IPS DF 4.7 (cell line): Measurements from ENCODE around the gene ALAS1.

Experiments used
- DNase-seq: peaks from one replicate; pipeline ENCODE4 v3.0.0-alpha.2; 2013; ENCODE audit warnings: low spot score; ENCODE audit errors: extremely low read depth

The ALAS1 gene

GRCh38 chr3:52198643-52199608 lies 966 bp downstream of the ALAS1 start:
- no peak for DNase-seq

GRCh38 chr3:52200981-52201679 lies 3.2 kb downstream of the ALAS1 start:
- DNase-seq = no peak

- no peak for DNase-seq
Observed at GRCh38 chr3:52202384-52203077, 4.6 kb downstream of the ALAS1 start.

- no peak for DNase-seq
Observed at GRCh38 chr3:52203701-52204100, 5.7 kb downstream of the ALAS1 start.

- no peak for DNase-seq
Observed at GRCh38 chr3:52204337-52205073, 6.5 kb downstream of the ALAS1 start.

GRCh38 chr3:52205727-52206372 lies 7.9 kb downstream of the ALAS1 start:
- DNase-seq = no peak

GRCh38 chr3:52208556-52208955 lies 10.6 kb downstream of the ALAS1 start:
- no peak for DNase-seq

GRCh38 chr3:52210037-52210436 lies 12.1 kb downstream of the ALAS1 start:
- no peak for DNase-seq

- DNase-seq = no peak
Observed at GRCh38 chr3:52210550-52211046, 12.6 kb downstream of the ALAS1 start.

- no peak for DNase-seq
Observed at GRCh38 chr3:52211268-52211891, 13.4 kb downstream of the ALAS1 start.

- DNase-seq = no peak
Observed at GRCh38 chr3:52213005-52213404, 15.0 kb downstream of the ALAS1 start.

- no peak for DNase-seq
Observed at GRCh38 chr3:52213901-52214300, 15.9 kb downstream of the ALAS1 start.

- DNase-seq = no peak
Observed at GRCh38 chr3:52215351-52215750, 17.4 kb downstream of the ALAS1 start.

- no peak for DNase-seq
Observed at GRCh38 chr3:52216585-52217408, 18.8 kb downstream of the ALAS1 start.

- no peak for DNase-seq
Observed at GRCh38 chr3:52217409-52217805, 19.4 kb downstream of the ALAS1 start.

GRCh38 chr3:52218026-52218425 lies 20.1 kb downstream of the ALAS1 start:
- no peak for DNase-seq

GRCh38 chr3:52218454-52218853 lies 20.5 kb downstream of the ALAS1 start:
- no peak for DNase-seq

- DNase-seq = no peak
Observed at GRCh38 chr3:52218937-52219650, 21.1 kb downstream of the ALAS1 start.
